Keratinocyte (primary cell): ENCODE measurements around the gene SMC1B.

Experiments
- CTCF ChIP-seq, 3 experiments: IDR thresholded peaks in 1 of 3; conservative IDR thresholded peaks in 1 of 3; optimal IDR thresholded peaks in 1 of 3; 2 replicates in 2 of 3; 3 replicates in 1 of 3; pipeline versions ENCODE3 to v1.5.1; 2011; ENCODE audit warnings: low read length in 3 of 3, mild to moderate bottlenecking in 3 of 3, moderate library complexity in 2 of 3, control low read depth in 1 of 3, inconsistent platforms in 1 of 3; ENCODE audit not compliant: insufficient read depth in 2 of 3; ENCODE audit errors: extremely low read depth in 1 of 3
- EZH2 ChIP-seq: IDR thresholded peaks from one replicate; pipeline ENCODE4 v1.6.1; 2012; ENCODE audit warnings: inconsistent platforms, mild to moderate bottlenecking, low read length, moderate library complexity

- TF ChIP-seq CTCF (optimal IDR thresholded peaks at IDR 0.05 in 1 of 3, IDR thresholded peaks at IDR 0.05 in 1 of 3, conservative IDR thresholded peaks at IDR 0.05 in 1 of 3; ENCODE audit: extremely low read depth in 1 of 3, insufficient read depth in 2 of 3, low read length in 3 of 3) (no peak), EZH2 (no peak)
These were observed 23.9 kb downstream of the SMC1B start for GRCh38 chr22:45389546-45389945.
